Measurements from ENCODE around the gene OR51A7.
"Not testable (repeated sequence)": the region's sequence is repeated elsewhere in the genome, so short reads cannot be mapped to it uniquely, and the experiment has no call there.

Gene OR51A7, protein sequence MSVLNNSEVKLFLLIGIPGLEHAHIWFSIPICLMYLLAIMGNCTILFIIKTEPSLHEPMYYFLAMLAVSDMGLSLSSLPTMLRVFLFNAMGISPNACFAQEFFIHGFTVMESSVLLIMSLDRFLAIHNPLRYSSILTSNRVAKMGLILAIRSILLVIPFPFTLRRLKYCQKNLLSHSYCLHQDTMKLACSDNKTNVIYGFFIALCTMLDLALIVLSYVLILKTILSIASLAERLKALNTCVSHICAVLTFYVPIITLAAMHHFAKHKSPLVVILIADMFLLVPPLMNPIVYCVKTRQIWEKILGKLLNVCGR
- 0 reads per million in 4 donors for total RNA-seq

DNA sequence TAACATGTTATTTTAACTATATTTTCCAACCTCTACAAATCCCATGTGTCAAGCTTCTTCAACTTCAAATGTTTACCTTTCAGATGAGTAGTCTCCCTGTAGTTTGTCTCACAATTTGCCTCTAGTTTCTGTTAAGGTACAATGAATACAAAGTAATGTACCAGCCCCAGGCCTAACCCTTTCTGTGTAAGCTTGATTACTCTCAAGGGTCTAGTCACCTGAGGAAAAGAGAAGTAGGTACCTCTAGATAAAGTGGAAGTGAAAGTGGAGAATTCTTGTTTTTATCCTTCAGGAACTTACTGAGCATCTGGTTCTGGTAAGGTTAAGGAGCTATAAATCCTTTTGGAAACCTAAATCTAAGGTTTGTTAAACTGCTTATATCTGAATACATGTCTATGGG, at the start of gene OR51A7:
Gene OR51A7, plus strand, starts transcription at position 300 of the 400 bp plus-strand sequence. CDS start 3,587 bp downstream, outside the sequence.
- DNase-seq = no peak

DNA sequence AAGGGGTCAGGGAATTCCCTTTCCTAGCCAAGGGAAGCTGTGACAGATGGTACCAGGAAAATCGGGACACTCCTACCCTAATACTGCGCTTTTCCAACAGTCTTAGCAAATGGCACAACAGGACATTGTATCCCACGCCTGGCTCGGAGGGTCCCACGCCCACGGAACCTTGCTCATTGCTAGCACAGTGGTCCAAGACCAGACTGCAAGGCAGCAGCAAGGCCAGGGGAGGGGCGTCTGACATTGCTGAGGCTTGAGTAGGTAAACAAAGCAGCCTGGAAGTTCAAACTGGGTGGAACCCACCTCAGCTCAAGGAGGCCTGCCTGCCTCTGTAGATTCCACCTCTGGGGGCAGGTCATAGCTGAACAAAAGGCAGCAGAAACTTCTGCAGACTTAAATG, 49.3 kb upstream of the OR51A7 start:
- not testable (repeated sequence) for DNase-seq

DNA sequence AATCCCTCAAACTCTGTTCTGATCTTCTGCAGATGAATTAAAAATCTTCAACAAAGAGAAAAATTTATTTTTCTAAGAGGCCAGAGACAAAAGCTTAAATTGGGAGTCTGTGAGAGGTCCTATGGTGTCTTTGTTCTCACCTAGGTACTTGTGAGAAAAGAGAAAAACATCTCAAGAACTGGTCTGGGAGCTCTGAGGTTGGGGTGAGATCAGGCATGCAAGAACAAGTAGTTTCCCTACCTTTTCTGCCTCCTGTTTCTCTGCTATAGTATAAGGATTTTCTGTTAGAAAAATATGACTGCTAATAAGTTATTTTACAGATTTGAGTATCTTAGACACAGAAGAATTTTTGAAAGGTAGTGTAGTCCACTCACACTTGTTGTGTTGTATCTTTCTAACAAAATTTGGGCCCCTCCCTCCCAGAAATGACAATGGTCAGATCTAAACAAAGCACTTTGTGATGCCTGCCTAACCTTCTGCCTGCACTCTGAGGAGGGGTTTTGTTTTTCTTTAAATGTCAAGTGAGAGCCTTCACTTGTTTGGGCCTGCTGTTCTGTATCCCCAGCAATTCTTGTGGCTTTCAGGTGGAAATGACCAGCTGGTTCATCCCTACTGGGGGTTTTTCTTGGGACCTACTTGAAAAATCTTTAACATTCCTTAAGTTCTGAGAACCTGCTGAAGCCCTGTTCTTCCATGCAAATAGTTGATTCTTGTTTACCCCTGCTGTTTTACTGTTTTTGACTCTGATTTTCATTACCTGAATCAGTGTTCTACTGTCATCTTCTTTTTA, 40.9 kb upstream of the OR51A7 start:
- DNase-seq = no peak

DNA sequence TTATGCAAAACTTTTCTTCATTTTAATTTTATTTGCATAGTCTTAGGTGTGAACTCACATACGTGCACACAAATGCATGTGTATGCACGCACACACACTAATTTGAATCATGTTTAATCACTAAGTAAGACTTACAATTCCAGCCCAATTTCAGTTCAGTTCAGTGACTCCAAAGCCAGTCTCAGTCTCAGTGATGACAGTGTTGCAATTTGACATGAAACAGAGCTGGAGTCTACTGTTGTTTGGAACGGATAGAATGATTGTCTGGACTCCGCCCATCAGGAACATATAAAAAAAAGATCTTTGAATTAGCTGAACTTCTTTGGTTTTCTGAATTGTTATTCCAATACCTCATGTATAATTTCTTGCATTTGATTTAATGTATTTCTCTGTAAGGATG, 39.7 kb upstream of the OR51A7 start:
- no peak for DNase-seq

DNA sequence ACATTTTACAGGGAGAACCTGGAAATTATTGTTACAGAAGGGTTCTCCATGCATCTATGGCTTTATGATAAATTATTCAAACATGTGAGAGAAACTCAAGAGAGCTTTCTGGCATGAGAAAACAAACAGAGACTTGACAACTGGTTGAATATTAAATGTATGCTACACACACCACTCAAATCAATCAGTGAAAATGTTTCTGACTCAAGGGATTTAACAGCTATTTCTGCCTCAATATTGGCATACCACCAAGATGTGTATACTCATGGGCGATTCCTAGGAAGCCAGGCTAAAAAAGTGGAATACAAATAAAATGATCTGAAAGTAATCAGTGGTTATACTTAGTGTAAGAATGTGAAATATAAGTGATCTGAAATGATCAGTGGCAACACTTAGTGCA, 37.7 kb upstream of the OR51A7 start:
- no peak for DNase-seq

DNA sequence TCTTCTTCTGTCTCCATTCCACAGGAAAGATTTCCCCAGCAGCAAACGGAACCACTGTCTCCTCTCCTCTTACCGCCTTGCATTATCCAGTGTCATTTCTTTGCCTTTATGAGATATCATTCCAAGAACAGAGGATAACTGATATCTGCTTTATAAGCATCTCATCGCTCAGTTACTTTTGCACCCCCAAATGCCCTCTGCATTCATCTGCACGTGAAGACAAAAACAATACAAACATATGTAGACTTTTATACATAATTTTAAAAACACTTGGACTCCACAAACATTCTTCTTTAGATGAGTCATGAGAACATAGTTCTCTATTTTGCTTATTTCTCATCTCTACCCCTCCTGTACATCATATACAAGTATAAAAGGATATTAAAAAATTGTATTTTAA, 22.4 kb upstream of the OR51A7 start:
- no peak for DNase-seq

DNA sequence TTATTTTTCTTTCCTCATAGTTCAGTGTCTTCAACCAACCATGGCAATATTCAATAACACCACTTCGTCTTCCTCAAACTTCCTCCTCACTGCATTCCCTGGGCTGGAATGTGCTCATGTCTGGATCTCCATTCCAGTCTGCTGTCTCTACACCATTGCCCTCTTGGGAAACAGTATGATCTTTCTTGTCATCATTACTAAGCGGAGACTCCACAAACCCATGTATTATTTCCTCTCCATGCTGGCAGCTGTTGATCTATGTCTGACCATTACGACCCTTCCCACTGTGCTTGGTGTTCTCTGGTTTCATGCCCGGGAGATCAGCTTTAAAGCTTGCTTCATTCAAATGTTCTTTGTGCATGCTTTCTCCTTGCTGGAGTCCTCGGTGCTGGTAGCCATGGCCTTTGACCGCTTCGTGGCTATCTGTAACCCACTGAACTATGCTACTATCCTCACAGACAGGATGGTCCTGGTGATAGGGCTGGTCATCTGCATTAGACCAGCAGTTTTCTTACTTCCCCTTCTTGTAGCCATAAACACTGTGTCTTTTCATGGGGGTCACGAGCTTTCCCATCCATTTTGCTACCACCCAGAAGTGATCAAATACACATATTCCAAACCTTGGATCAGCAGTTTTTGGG, 21.6 kb upstream of the OR51A7 start, which contains the start of gene OR51T1:
Gene OR51T1, plus strand, starts transcription at position 41 of the 641 bp plus-strand sequence. Its CDS starts 0 bp downstream, at position 41.
- no peak for DNase-seq

DNA sequence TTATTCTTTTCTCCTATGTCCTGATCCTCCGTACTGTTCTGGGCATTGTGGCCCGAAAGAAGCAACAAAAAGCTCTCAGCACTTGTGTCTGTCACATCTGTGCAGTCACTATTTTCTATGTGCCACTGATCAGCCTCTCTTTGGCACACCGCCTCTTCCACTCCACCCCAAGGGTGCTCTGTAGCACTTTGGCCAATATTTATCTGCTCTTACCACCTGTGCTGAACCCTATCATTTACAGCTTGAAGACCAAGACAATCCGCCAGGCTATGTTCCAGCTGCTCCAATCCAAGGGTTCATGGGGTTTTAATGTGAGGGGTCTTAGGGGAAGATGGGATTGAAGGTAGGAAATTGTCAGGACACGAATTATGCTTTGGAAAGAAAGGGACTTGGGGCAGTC, 21.0 kb upstream of the OR51A7 start:
- no peak for DNase-seq

DNA sequence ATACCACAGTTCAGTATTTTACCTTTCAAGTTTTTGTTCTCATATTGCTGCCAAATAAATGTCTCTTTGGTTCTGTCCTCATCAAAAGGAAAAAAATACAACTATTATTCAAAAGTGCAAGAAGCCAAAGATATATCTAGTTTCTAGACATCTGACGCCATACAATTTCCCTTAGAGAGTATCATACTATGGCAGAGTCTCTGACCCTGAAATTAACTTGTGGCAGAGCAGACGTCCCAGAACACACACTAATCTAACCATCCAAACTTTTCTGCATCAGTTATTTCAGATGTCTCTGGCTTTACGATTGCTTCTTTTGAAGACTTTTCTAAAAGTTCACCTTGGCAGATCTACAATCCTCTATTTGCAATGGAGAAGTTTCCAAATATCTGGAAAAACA, 19.2 kb upstream of the OR51A7 start:
- DNase-seq = no peak

DNA sequence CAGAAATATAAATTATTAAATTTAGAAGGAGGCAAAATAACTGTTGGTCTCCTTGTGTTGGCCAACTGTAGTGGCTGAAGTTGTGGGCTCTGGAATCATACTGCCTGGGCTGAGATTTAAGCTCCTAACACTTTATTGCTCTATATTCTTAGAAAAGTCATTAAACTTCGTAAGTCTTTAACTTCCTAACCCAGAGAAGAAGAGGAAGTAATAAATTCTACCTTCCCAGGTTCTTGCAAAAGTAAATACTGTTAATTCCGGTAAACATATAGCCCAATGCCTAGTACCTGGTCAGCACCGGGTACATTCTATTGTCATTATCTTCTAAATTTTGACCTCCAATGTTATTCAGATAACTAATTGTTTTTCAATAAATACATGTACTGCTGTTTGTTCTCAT, 17.4 kb upstream of the OR51A7 start:
- no peak for DNase-seq

DNA sequence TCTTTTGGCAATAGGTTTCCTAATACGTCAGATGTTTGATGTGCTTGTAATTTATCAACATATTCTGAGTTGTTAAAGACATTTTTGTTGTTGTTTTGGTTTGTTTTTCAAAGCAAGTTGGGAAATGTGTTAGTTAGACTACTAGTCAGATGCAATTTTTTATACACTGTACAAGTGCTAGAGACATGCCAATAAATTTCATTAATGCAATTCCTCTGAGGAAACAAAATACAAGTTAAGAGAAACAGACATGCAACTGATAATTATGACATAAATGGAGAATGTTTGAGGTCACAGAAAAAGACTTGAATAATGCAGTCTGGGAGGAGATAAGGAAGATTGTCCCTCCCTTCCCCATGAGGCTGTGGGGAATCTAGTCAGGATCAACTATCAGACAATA, 16.0 kb upstream of the OR51A7 start:
- DNase-seq = no peak

DNA sequence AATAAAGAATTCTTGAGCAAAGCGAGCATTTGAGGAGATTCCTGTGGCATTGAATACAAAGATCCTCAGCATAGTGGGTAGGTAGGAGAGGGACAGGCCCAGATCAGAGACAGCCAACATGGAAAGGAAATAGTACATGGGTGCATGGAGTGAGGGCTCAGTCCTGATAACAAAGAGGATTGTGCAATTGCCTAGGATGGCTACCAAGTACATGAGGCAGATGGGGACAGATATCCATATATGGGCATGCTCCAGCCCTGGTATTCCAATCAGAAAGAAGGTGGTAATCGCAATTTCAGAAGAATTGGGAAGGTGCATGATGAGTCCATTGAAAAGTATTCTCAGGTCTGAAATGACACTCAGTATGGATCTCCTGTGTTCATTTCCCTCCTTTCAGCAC, 13.3 kb upstream of the OR51A7 start:
- no peak for DNase-seq

DNA sequence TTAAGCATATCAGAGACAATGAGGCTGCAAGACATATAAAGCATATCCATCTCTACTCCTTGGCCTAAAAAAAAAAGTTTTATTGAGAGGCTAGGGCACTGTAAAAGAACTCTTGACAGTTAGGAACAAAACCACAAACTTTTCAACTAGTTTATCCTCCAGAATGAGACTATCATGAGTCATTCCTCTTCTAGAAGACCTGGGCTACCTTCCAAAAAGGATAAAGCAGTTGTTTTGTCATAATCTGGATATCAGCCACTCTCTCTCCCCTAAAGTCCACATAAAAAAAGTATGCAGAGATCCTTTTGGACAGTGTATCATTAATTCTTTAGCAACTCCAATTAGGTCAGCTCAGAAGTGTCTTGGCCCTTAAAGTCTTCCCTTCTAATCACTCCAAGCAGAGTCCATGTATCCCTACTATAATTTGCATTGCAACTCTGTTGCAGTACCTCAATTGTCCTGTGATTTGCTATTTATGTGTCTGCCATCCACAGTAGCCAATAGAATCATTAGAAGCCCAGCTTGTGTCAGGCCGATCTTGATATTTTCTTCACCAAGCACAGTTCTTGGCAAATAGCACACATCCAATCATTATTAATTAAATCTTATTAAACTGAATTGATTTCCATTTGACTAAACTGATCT, 11.5 kb upstream of the OR51A7 start:
- DNase-seq = no peak

DNA sequence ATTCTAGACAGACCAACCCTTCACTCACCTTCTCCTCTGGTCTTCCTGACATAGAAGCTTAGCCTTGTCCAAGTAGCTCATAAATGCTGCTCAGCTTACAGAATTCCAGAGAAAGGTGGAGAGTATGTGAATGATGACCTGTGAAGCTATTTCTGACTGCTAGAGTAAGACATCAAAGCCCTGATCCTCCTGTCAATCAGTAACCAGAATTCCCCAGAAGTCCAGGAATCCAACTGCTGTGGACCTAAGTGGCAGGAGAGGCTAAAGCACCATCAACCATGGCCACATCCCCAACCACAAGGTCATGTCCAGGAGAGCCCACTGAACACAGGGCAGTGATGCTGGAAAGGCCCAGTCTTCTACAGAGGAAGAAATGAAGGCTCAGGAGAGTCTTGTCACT, 13.0 kb downstream of the OR51A7 start:
- DNase-seq = no peak

DNA sequence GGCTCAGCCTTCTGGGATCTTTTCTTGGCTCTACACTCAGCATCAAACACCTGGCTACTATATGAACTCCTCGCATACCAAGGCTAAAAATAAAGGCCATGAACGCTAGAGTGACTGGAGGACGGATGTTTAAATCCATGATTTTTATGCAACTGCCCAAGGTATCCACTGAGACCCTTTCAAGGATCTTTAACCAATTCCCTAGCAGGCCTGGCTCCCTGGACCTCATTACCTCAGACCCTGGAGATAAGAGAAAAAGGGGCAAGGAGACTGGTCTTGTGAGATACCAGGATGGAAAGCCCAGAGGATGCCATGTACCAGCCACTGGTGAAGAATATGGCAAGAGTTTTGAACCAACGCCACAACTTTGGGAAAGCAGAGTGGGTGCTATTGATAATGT, 15.7 kb downstream of the OR51A7 start, which contains the start of gene OR51G2:
Gene OR51G2, minus strand, starts transcription at position 101 of the 400 bp plus-strand sequence. CDS start 3,687 bp downstream, outside the sequence.
- no peak for DNase-seq

DNA sequence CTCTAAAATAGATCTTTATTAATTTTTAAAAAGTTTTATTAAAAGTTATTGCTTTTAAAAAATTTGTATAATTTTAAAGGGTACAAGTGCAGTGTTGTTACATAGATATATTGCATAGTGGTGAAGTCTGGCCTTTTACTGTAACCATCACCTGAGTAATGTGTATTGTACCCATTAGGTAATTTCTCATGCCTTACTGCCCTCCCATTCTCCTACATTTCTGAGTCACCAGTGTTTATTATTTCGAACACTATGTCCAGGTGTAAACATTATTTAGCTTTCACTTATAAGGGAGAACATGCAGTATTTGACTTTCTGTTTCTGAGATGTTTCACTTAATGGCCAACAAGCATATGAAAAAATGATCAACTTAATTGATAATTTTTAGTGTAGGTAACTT, 18.2 kb downstream of the OR51A7 start:
- DNase-seq = no peak

DNA sequence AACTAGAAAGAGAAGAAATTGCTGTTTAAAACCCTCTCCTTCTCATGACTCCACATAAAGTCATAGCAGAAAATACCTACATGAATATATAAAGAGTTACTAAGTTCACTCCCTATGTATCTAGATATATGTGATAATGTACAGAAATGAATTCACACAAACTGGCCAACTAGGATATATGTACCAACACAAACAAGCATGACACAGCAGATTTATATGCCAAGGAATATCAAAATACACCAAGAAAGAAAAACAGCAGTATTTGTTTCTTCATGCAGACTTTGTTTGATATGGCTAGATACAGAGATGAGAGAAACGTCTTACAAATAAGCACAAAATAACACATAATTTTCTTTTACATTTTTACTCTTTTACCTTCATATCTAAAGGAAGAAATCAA, 18.7 kb downstream of the OR51A7 start:
- no peak for DNase-seq

DNA sequence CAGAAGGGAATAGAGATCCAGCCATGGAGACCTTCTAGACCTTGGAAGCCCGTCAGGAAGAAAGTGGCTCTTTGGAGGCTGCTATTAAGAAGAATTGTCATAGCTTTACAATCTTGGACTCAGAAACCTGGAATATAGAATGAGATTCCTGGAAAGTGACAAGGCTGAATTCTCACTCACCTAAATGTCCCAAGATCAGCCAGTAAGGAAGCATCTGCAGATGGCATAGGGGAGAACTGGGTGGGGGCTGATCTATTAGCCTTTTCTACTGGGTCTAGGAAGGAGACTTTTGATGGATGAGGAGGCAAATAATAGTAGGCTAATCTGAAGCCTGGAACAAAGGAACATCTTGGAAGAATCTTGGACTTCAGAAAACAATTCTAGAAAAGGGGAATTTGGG, 20.7 kb downstream of the OR51A7 start, which contains the start of gene OR51G1:
Gene OR51G1, minus strand, starts transcription at position 101 of the 400 bp plus-strand sequence. Its CDS starts 0 bp downstream, at position 101.
- no peak for DNase-seq

DNA sequence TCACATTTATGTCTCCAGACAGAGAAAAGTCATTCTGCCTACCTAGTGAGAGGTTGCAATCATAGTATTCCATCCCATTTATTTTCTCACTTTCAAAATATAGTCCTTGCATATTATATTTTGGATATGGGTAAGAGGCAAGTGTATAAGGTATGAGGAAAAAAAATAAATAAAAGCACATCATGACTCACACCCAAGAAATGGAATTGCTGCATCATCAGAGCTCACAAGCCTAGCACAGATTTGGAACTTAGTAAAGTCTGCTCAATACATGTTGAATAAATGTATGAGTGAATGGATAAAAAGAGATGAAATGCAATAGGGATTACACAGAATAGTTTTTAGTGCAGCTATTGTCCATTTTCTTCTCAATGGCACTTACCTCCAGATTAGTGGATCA, 23.0 kb downstream of the OR51A7 start:
- DNase-seq = no peak

DNA sequence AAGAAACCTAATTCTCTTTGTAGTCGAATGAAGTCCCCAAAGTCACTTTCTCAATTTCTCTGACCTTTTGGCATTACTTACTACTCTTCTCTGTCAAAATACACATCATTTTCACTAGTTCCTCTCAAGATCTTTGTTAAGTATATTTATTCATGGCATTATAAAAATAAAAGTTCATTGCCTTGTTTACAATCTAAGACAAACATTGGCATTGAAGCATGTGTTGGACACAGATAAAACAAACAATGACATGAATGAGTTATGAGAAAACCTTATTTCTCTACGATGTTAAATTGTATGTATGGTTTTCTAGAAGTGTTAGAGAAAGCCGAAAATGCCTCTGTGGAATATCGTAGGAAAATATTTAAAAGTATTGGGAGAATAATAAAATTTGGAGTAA, 29.2 kb downstream of the OR51A7 start:
- DNase-seq = no peak

DNA sequence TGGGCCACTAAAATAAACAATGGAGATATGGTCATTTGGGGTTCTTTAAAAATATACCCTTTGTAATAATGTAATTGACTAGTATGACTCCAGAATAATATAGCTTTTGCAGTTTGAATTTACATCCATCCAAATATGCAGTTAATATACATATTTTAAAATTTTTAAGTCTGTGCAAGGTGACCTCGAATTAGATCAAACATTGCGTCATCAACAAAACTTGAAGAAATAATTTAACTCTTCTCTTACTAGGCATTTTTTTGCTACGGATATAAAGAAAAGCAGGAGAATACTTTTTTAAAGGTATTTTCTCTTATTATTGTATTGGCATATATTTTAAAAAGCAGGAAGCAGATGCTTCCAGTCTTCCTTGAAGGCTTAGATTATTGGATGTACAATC, 33.2 kb downstream of the OR51A7 start:
- no peak for DNase-seq

DNA sequence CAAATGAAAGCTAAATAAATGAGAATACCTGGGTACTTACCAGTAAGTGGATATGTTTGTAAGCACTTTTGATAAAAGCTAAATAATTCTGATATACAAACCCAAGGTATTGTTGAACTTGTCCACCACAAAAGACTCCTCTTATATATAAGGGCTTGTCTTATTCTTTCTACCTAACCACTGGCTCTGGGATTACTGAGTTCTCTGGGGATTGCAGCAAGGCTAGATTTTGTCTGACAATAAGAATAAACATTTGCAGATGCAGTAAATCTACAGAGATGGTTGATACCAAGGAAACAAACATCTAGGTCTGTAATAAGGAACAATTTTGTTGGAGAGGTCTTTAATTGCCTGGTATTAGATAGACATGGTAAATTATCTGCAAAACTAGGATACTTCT, 43.9 kb downstream of the OR51A7 start, which contains the start of gene OR51A4:
Gene OR51A4, minus strand, starts transcription at position 101 of the 400 bp plus-strand sequence. CDS start 505 bp downstream, outside the sequence.
- DNase-seq = no peak

DNA sequence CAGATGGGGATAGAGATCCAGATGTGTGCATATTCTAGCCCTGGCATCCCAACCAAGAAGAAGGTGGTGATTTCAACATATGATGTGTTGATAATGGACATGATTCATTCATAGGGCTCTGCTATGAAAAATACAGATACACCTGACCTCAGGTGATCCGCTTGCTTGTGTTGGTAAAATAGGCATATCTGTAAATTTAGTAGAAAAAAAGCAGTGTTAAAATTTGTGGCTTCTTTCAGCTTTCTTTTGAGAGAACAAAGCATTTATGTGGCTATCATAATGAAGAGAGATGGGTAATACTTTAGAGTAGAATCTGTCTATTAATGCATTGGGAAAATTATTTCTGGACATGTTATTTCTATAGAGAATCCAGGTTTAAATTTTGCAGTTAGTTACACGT, 52.0 kb downstream of the OR51A7 start, which contains the start of gene OR51A2:
Gene OR51A2, minus strand, starts transcription at position 101 of the 400 bp plus-strand sequence. Its CDS starts 0 bp downstream, at position 101.
- not testable (repeated sequence) for DNase-seq
